ENCODE data around the gene DEFB114.

GRCh38 chr6:49950415-49950751, 13.6 kb downstream of the DEFB114 start:
- TF ChIP-seq CTCF (IDR thresholded peaks at IDR 0.05) (no peak), POLR2A (IDR thresholded peaks at IDR 0.05) (no peak)

All from lower leg skin (tissue), 3 donors.